Activated T-helper 2 cell treated with anti-CD3 and anti-CD28 coated beads, Interferon-gamma antibody, Interleukin-2, Interleukin-4, amounts not matched to agents 10 μg/mL and 5 μg/mL and 100 μg/mL, durations not matched to agents 14 hours and 24 hours and 36 hours (primary cell): ENCODE measurements around the gene TTLL11. TPM values are rescaled to one million over a fixed set of nuclear protein-coding genes. Genes with fewer than 3 reads are reported as not detected.

Experiments used
- DNase-seq: peaks from one replicate; pipeline ENCODE4 v3.0.0; 2021; ENCODE audit warnings: low spot score
- H3K27ac Mint-ChIP-seq: one replicate; pipeline ENCODE4 v1.8.0; 2021; ENCODE audit warnings: mixed read lengths
- H3K27me3 Mint-ChIP-seq: one replicate; pipeline ENCODE4 v1.8.0; 2021; ENCODE audit warnings: low read depth, mixed read lengths
- H3K36me3 Mint-ChIP-seq: one replicate; pipeline ENCODE4 v1.8.0; 2021; ENCODE audit warnings: low read depth, mixed read lengths
- H3K4me1 Mint-ChIP-seq: one replicate; pipeline ENCODE4 v1.8.0; 2021; ENCODE audit warnings: low read depth, mixed read lengths
- H3K4me3 Mint-ChIP-seq: one replicate; pipeline ENCODE4 v1.8.0; 2021; ENCODE audit warnings: low read depth, mild to moderate bottlenecking, moderate library complexity, mixed read lengths
- H3K9me3 Mint-ChIP-seq: one replicate; pipeline ENCODE4 v1.8.0; 2021; ENCODE audit warnings: mixed read lengths
- intact Hi-C: fragments of 100-400 bp; cut with micrococcal nuclease; formaldehyde crosslinking; loops from one replicate; pipeline ENCODE4 v1.15.1; 2023
- total RNA-seq: library from RNA; stranded (reverse); gene quantifications from 2 replicates; pipeline ENCODE4 v1.2.3, GENCODE V29; 2022

The TTLL11 gene
- total RNA-seq, 1 donor from 2014 or later, result 2.2 TPM

DNA sequence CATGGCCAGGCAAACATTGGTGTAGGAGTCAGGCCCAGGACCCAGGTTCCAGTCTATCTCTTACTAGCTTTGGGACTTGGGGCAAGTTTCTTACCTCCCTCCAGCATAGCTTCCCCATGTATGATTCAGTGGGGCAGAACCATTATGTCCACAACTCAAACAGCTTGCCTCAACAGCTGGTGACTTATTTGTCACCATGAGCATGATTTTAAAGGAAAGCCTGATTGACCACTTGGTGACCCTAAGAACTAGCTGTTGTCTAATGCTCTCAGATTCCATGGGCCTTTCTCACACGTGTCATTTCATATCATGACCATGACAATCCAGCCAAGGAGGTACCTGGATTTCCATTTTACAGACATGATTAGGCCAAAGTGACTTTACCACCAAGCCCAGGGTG lies 126.4 kb downstream of the TTLL11 start:
- no peak for DNase-seq
- intact Hi-C loops, result no loop called here
- Mint-ChIP-seq H3K27ac (no peak overlapping the region), H3K27me3 (no peaks in the 10 kb centered on the region), H3K9me3 (no peaks in the 10 kb centered on the region), H3K4me1 (no peaks in the 10 kb centered on the region), H3K4me3 (no peak overlapping the region), H3K36me3 (no peaks in the 10 kb centered on the region)

DNA sequence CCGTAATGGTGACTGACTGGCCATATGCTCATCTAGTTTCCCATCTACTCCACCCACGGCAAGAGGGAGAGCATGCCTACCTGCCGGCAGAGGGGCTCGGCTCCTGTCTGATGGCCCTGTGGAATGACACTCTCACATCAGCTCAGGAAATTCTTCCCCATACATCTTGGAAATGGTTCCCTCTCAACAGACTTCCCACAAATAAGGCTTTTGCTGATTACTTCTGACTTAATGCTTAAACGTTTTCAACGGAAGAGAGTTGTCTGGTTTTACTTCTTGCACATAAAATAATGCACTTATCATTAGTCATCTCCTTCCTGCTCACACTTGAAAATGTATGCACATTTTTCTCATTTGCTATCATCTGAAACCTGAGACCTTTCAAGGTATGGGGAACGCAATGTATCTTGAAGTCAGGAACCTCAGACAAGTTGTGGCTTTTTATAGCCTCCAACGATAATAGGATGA lies 129.5 kb downstream of the TTLL11 start:
- Mint-ChIP-seq H3K27ac (no peak overlapping the region), H3K27me3 (peaks cover 2% of the 10 kb centered on the region), H3K9me3 (no peaks in the 10 kb centered on the region), H3K36me3 (no peaks in the 10 kb centered on the region), H3K4me3 (no peak overlapping the region), H3K4me1 (peaks cover under 1% of the 10 kb centered on the region)
- intact Hi-C loops, result no loop called here
- DNase-seq, result no peak

DNA sequence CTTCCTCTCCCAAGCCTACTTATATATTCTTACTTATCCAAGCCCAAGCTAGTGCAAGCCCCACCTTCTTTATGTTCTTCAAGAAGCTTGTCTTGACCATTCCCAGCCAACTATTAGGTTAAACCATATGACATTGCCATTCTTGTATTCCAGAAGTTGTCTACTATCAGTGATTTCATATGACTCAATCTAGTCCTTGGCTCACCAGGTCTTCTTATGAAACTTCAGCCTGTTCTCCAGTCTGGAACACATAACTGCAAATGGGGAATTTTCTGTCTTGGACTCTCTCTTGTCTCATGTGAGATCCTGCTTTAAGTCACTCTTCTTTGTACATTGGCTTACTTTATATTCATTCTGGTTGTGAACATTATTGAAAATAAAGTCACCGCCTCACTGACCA lies 130.7 kb downstream of the TTLL11 start:
- H3K4me1 Mint-ChIP-seq, result peaks cover 5% of the 10 kb centered on the region

DNA sequence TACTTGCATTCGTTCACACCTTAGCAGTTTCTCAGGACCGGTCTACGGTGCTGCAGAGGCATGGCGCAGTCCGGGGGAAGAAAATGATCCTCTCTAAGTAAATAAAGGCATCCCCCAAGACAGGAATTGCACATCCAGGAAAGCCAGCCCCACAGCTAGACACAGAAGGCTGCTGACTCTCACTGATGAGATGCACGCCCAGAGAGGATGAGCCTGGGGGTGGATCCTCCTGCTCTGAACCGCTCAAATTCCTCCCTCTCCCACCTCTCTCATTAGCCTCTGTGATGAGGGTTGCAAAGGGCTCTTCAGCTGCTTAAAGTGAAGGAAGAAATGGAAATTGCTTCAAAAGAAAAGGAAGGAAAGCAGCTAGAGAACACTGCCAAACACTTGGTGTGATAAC lies 132.4 kb downstream of the TTLL11 start:
- Mint-ChIP-seq H3K27me3 (peaks cover 2% of the 10 kb centered on the region), H3K36me3 (no peaks in the 10 kb centered on the region), H3K4me3 (no peak overlapping the region), H3K27ac (no peak overlapping the region), H3K4me1 (peaks cover 5% of the 10 kb centered on the region), H3K9me3 (no peaks in the 10 kb centered on the region)
- intact Hi-C loops, result no loop called here
- DNase-seq, result no peak

More for the DNA sequence above, 130.7 kb downstream of the TTLL11 start:
- H3K9me3 Mint-ChIP-seq, result no peaks in the 10 kb centered on the region
- peaks cover 2% of the 10 kb centered on the region for H3K27me3 Mint-ChIP-seq
- no peaks in the 10 kb centered on the region for H3K36me3 Mint-ChIP-seq
- DNase-seq, result no peak
- no peak overlapping the region for H3K27ac Mint-ChIP-seq
- intact Hi-C loops, result no loop called here
- H3K4me3 Mint-ChIP-seq, result no peak overlapping the region

DNA sequence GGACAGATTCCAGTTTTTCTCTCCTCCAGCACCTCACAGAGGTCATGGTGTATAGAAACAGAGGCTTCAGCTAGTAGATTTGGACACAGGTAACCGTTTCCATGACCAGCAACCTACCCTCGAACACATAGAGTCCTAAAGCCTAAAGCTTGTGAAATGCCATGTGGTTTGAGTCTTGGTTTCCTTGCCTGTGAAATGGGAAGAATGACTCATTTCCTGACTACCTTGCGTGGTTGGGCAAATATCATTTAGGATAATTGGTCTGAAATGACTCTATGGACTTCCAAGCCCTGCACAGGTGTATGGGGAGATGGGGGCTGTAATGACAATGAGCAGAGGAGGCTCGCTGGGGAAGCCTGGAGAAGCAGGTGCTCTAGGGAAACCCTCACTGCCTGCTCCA lies 134.6 kb downstream of the TTLL11 start:
- no peak overlapping the region for H3K4me3 Mint-ChIP-seq
- H3K36me3 Mint-ChIP-seq, result no peaks in the 10 kb centered on the region
- intact Hi-C loops, result no loop called here
- no peaks in the 10 kb centered on the region for H3K9me3 Mint-ChIP-seq
- peaks cover 2% of the 10 kb centered on the region for H3K27me3 Mint-ChIP-seq
- DNase-seq, result no peak
- peaks cover 5% of the 10 kb centered on the region for H3K4me1 Mint-ChIP-seq
- no peak overlapping the region for H3K27ac Mint-ChIP-seq

DNA sequence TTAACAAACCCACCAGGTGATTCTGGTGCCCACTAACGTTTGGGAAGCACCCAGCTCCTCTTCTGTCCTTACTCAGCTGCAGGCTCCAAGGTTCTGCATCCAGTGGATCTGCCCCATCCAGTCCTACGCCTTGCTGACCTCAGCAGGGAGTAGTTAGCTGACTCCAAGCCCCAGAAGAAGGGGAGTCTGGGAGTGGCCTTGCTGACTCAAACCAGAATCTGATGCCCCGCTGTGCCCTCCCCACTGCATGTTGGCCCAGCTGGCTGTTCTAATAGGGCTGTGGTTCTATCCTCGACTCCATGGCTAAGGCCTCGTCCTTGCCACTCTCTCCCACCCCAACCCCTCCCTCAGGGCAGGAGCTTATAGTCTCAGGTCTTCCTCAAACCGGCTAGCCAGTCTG lies 136.3 kb downstream of the TTLL11 start:
- Mint-ChIP-seq H3K4me1 (peaks cover 5% of the 10 kb centered on the region), H3K36me3 (no peaks in the 10 kb centered on the region), H3K27ac (no peak overlapping the region), H3K4me3 (no peak overlapping the region), H3K27me3 (peaks cover 2% of the 10 kb centered on the region), H3K9me3 (no peaks in the 10 kb centered on the region)
- intact Hi-C loops, result no loop called here
- DNase-seq, result no peak

DNA sequence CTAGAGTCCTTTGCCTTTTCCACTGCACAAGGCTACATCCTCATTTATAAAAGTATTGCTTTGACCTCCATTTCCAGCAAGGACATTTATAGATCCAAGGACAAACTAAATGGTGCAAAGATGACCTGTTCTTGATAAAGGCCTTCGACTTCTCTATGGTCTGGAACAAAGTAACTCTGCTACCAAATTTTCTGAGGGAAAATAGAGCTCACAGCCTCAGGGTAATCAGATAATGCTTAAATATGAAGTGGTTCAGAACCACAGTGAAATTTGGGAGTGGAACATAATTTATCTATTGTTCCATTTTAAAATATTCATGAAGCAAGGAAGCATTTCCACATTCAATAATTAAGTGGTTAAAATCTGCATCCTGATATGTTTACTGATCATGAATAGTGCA lies 137.5 kb downstream of the TTLL11 start:
- Mint-ChIP-seq H3K27me3 (peaks cover 2% of the 10 kb centered on the region), H3K4me3 (no peak overlapping the region), H3K9me3 (no peaks in the 10 kb centered on the region), H3K4me1 (peaks cover 5% of the 10 kb centered on the region), H3K27ac (no peak overlapping the region), H3K36me3 (no peaks in the 10 kb centered on the region)
- DNase-seq, result no peak
- intact Hi-C loops, result no loop called here

DNA sequence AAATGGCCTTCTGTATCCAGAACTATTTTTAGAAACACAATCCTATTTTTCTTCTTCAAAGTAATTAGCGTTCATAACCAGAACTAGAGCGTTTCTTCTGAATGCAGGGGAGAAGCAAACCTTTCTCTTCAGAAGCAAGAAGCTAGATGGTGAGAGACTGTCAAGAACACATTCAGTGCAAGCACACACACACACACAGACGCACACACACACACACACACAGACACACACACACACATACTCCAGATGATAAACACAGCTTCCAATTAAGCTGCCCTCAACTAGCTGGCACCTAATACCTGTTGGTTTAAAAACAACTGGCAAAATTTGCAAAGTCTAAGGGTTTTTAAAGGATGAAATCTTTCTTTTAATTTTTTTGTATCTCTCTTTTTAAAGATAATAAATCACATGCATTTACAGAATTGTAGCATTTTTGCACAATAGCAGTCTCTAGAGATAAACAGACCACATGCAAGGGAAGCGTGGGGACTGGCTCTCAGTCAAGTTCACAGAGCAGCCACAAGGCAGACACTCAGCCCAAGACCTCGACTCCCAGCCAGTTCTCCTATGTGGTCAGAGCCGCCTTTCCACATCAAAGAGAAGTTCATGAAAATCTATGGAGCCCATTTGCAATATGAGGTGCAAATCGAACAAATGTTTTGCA lies 138.5 kb downstream of the TTLL11 start:
- intact Hi-C loops, result no loop called here
- peaks cover 5% of the 10 kb centered on the region for H3K4me1 Mint-ChIP-seq
- no peak for DNase-seq
- H3K36me3 Mint-ChIP-seq, result no peaks in the 10 kb centered on the region
- H3K27me3 Mint-ChIP-seq, result no peaks in the 10 kb centered on the region
- H3K9me3 Mint-ChIP-seq, result no peaks in the 10 kb centered on the region
- no peak overlapping the region for H3K27ac Mint-ChIP-seq
- H3K4me3 Mint-ChIP-seq, result no peak overlapping the region

DNA sequence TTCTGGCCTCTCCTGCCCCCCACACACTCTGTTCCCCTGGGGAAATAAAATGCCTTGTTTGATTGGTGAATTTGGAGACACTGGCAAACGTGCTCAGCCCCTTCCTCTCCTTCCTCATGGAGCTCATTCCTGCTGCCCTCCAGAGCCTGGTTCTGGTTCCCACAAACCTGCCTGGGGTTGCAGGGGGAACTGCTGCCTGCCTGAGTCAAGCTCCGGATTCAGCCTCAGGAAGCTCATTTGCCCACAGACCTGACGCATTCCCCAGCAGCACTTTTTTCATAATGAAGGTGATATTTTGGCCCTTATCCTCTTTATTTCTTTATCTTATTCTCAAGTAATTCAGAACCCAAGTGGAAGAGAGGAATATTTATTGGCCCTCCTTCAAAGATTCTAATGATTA lies 140.5 kb downstream of the TTLL11 start:
- Mint-ChIP-seq H3K27me3 (no peaks in the 10 kb centered on the region), H3K9me3 (no peaks in the 10 kb centered on the region), H3K4me3 (no peak overlapping the region), H3K36me3 (no peaks in the 10 kb centered on the region), H3K27ac (no peak overlapping the region), H3K4me1 (no peaks in the 10 kb centered on the region)
- intact Hi-C loops, result no loop called here
- DNase-seq, result no peak

DNA sequence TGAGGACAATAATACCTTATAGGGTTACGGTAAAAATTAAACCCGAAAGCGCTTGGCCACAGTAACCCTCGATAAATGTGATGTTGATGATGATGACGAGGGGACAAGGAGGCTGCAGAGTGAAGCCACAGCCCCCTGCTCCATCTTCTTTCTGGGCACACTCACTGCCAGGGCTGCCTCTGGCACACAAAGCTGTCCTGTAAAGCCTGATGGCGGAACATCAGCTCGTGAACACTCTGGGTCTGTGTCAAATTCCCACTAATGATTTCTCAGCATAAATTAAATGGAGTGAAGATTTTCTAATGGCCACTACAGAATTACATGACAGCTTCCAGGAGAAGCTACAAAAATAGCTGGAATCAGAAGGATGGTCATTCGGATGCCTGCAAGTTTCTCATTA lies 142.2 kb downstream of the TTLL11 start:
- Mint-ChIP-seq H3K27me3 (no peaks in the 10 kb centered on the region), H3K36me3 (no peaks in the 10 kb centered on the region), H3K4me3 (no peak overlapping the region), H3K9me3 (no peaks in the 10 kb centered on the region), H3K27ac (no peak overlapping the region), H3K4me1 (no peaks in the 10 kb centered on the region)
- DNase-seq, result no peak
- intact Hi-C loops, result no loop called here

DNA sequence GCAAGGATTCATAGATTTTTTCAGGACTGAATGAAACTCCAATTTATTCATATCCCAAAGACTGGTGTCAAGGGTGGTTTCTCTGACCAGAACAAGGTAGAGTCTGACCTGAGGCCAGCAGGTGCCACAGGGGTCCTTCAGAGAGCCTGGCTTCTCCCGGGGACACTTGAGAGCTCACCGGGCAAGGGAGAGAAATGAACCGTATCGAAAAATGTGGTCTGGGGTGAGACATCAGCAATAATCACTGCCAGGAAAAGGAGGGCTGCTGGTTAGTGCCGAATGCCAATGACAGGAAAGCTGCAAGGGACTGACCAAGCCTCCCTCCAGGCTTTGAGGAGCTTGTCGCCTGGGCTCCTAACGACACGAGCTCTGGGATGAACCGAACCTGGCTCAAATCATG lies 142.7 kb downstream of the TTLL11 start:
- H3K4me3 Mint-ChIP-seq, result no peak overlapping the region
- no peaks in the 10 kb centered on the region for H3K4me1 Mint-ChIP-seq
- no peaks in the 10 kb centered on the region for H3K36me3 Mint-ChIP-seq
- H3K9me3 Mint-ChIP-seq, result no peaks in the 10 kb centered on the region
- intact Hi-C loops, result no loop called here
- no peak overlapping the region for H3K27ac Mint-ChIP-seq
- DNase-seq, result no peak
- H3K27me3 Mint-ChIP-seq, result no peaks in the 10 kb centered on the region

DNA sequence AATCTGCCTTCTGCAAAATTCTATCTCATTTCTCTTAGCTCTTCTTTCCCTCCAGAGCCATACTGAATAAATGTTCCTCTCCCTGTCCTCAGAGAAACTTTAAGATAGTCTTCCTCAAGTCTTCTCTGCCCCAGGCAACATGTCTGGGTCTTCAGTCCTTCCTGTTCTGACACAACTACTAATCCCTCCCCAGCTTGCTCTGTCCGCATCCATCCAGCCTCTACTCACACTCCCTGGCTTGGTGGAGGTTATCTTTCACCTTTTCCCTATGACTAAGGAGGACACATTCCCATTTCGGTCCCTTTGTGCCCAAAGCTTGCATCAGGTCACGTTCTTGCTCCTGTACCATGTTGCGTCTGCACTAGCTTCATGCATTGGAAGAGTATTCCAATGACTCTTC lies 143.3 kb downstream of the TTLL11 start:
- intact Hi-C loops, result no loop called here
- Mint-ChIP-seq H3K4me3 (no peak overlapping the region), H3K9me3 (no peaks in the 10 kb centered on the region), H3K27me3 (no peaks in the 10 kb centered on the region), H3K27ac (no peak overlapping the region), H3K4me1 (no peaks in the 10 kb centered on the region), H3K36me3 (no peaks in the 10 kb centered on the region)
- DNase-seq, result no peak

DNA sequence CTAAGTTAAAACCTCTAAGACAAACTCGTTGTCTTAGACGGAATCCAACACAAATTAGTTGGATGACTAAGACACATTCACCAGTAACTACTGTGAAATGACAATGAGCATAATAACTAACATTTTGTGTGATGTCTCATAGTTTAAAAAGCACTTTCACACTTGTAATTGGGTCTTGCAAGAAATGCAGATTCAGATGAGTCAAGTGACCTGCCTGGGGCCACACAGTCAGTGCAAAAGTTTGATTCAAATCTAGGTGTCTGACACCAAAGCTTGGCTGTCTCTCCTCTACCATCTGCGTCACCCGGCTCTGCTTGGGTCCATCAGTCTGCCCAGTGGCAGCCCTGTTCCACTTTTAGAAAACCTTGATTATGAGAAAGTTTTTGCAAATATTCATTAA lies 143.7 kb downstream of the TTLL11 start:
- no peak overlapping the region for H3K4me3 Mint-ChIP-seq
- no peaks in the 10 kb centered on the region for H3K4me1 Mint-ChIP-seq
- H3K36me3 Mint-ChIP-seq, result no peaks in the 10 kb centered on the region
- no peak overlapping the region for H3K27ac Mint-ChIP-seq
- H3K27me3 Mint-ChIP-seq, result no peaks in the 10 kb centered on the region
- H3K9me3 Mint-ChIP-seq, result no peaks in the 10 kb centered on the region
- DNase-seq, result no peak
- intact Hi-C loops, result no loop called here

DNA sequence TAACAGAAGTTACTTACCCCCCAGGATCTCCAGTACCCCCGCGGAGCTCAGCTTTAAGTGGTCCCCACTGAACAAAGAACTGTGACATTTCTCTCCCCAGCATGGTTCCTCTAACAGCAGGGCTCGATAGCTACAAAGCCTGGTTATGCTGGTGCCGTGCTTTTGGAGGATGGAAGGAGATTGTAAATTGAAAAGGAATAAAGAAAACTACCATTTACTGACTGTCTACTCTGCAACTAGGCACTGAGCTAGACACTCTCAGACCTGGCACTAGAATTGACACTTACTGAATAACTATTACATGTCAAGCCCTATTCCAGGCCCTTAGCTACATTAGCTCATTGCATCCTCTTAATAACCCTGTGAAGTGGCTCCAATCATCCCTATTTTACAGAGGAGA lies 145.3 kb downstream of the TTLL11 start:
- no peak for DNase-seq
- H3K27me3 Mint-ChIP-seq, result no peaks in the 10 kb centered on the region
- H3K4me1 Mint-ChIP-seq, result no peaks in the 10 kb centered on the region
- no peak overlapping the region for H3K27ac Mint-ChIP-seq
- no peaks in the 10 kb centered on the region for H3K9me3 Mint-ChIP-seq
- intact Hi-C loops, result no loop called here
- H3K36me3 Mint-ChIP-seq, result no peaks in the 10 kb centered on the region
- H3K4me3 Mint-ChIP-seq, result no peak overlapping the region
